ENCODE results near the gene NAA80. TPM values are rescaled to one million over a fixed set of nuclear protein-coding genes. Genes with fewer than 3 reads are reported as not detected.
A peak's percentile ranks its signal among the peaks of the same experiment; 100 is the strongest.

Gene NAA80
- total and polyA plus RNA-seq, 8 donors, result 3.1 to 107 (median 17.0) TPM

- Histone ChIP-seq H3K36me3 (peaks cover 0 to 12% (median 2%) of the 10 kb centered on the region in 4 donors), H3K27me3 (no peaks in the 10 kb centered on the region), H3K9me3 (no peaks in the 10 kb centered on the region), H3K27ac (peak overlapping the region; percentile 53 to 97 (median 90)), H3K4me1 (peaks cover 88 to 100% (median 97%) of the 10 kb centered on the region in 4 donors), H3K4me3 (peak overlapping the region in 3 of 4 donors; percentile 46 to 55 (median 54))
- intact Hi-C loops (cut with DNase I; ENCODE audit: low total_unique reads), result no loop called here
- WGBS, 5 donors, result 5 to 36% (median 26%) methylated on average over 8 to 10 of the region's 10 CpGs
- TF ChIP-seq POLR2A (IDR thresholded peaks at IDR 0.05), result no peak
- TF ChIP-seq CTCF (IDR thresholded peaks at IDR 0.05), result peak in 1 of 7 experiments; percentile 30
- no peak for TF ChIP-seq EP300 (IDR thresholded peaks at IDR 0.05)
- TF ChIP-seq POLR2AphosphoS5 (IDR thresholded peaks at IDR 0.05), result peak in 1 of 3 donors; percentile 44
- peak in 1 of 2 donors; percentile 86 for DNase-seq
These were observed 52.7 kb downstream of the NAA80 start for GRCh38 chr3:50246517-50246954.

Other genes starting within 250 kb of the NAA80 start
- gene RBM5, start 210.5 kb downstream of the NAA80 start, total RNA-seq, result 100 to 1,000 TPM; 246 to 464 (median 290) TPM
- 10 to 100 TPM; 25.0 to 89.4 (median 30.1) TPM for gene RBM5, start 210.5 kb downstream of the NAA80 start, polyA plus RNA-seq
- 10 to 100 TPM; 11.9 to 34.5 (median 31.2) TPM for gene SEMA3F, start 144.1 kb downstream of the NAA80 start, total RNA-seq
- 10 to 100 TPM in 2 of 3 donors, 1 to 10 TPM in 1; 8.9 to 33.8 (median 14.6) TPM for gene SEMA3F, start 144.1 kb downstream of the NAA80 start, polyA plus RNA-seq
- not detected for gene GNAT1, start 107.8 kb downstream of the NAA80 start, total RNA-seq
- not detected for gene GNAT1, start 107.8 kb downstream of the NAA80 start, polyA plus RNA-seq
- gene SLC38A3, start 94.1 kb downstream of the NAA80 start, total RNA-seq, result 1 to 10 TPM in 1 of 5 donors, not detected in 4; 3.1 TPM
- gene SLC38A3, start 94.1 kb downstream of the NAA80 start, polyA plus RNA-seq, result 1 to 10 TPM in 1 of 3 donors, under 1 TPM in 2; 0.15 to 1.1 (median 0.93) TPM
- 100 to 1,000 TPM in 2 of 5 donors, 10 to 100 TPM in 3; 73.7 to 211 (median 98.5) TPM for gene GNAI2, start 63.2 kb downstream of the NAA80 start, total RNA-seq
- 10 to 100 TPM; 61.1 to 73.5 (median 68.3) TPM for gene GNAI2, start 63.2 kb downstream of the NAA80 start, polyA plus RNA-seq
- 100 to 1,000 TPM in 4 of 5 donors, 10 to 100 TPM in 1; 53.6 to 310 (median 129) TPM for gene SEMA3B, start 30.3 kb downstream of the NAA80 start, total RNA-seq
- 10 to 100 TPM; 40.1 to 79.9 (median 42.0) TPM for gene SEMA3B, start 30.3 kb downstream of the NAA80 start, polyA plus RNA-seq
- gene LSMEM2, start 20.3 kb downstream of the NAA80 start, total RNA-seq, result not detected
- under 1 TPM in 2 of 3 donors, not detected in 1; 0.31 to 0.58 TPM for gene LSMEM2, start 20.3 kb downstream of the NAA80 start, polyA plus RNA-seq
- gene IFRD2, start 7.0 kb downstream of the NAA80 start, total RNA-seq, result 100 to 1,000 TPM in 3 of 5 donors, 10 to 100 TPM in 2; 69.9 to 254 (median 193) TPM
- 100 to 1,000 TPM in 2 of 3 donors, 10 to 100 TPM in 1; 98.1 to 118 (median 108) TPM for gene IFRD2, start 7.0 kb downstream of the NAA80 start, polyA plus RNA-seq
- gene HYAL3, start within 50 bp of the NAA80 start, total RNA-seq, result 1 to 10 TPM in 3 of 5 donors, not detected in 2; 1.3 to 3.9 (median 1.3) TPM
- gene HYAL3, start within 50 bp of the NAA80 start, polyA plus RNA-seq, result 1 to 10 TPM; 5.0 to 7.9 (median 7.7) TPM
- gene HYAL1, start 4.2 kb upstream of the NAA80 start, total RNA-seq, result 10 to 100 TPM in 1 of 5 donors, 1 to 10 TPM in 3, not detected in 1; 1.8 to 38.4 (median 5.3) TPM
- gene HYAL1, start 4.2 kb upstream of the NAA80 start, polyA plus RNA-seq, result 10 to 100 TPM in 2 of 3 donors, 1 to 10 TPM in 1; 6.3 to 25.8 (median 12.7) TPM
- 10 to 100 TPM; 11.1 to 96.4 (median 26.8) TPM for gene HYAL2, start 23.3 kb upstream of the NAA80 start, total RNA-seq
- 10 to 100 TPM; 24.7 to 47.6 (median 30.4) TPM for gene HYAL2, start 23.3 kb upstream of the NAA80 start, polyA plus RNA-seq
- 10 to 100 TPM in 3 of 5 donors, 1 to 10 TPM in 1, not detected in 1; 2.3 to 63.4 (median 25.6) TPM for gene TUSC2, start 28.8 kb upstream of the NAA80 start, total RNA-seq
- gene TUSC2, start 28.8 kb upstream of the NAA80 start, polyA plus RNA-seq, result 10 to 100 TPM; 40.3 to 48.1 (median 46.3) TPM
- 10 to 100 TPM; 16.5 to 33.2 (median 22.6) TPM for gene RASSF1, start 41.4 kb upstream of the NAA80 start, total RNA-seq
- gene RASSF1, start 41.4 kb upstream of the NAA80 start, polyA plus RNA-seq, result 10 to 100 TPM; 27.8 to 37.3 (median 29.6) TPM
- gene ZMYND10, start 46.3 kb upstream of the NAA80 start, total RNA-seq, result 10 to 100 TPM in 1 of 5 donors, under 1 TPM in 3, not detected in 1; 0.87 to 61.4 (median 0.91) TPM
- 1 to 10 TPM in 2 of 3 donors, under 1 TPM in 1; 0.87 to 3.7 (median 1.2) TPM for gene ZMYND10, start 46.3 kb upstream of the NAA80 start, polyA plus RNA-seq
- 10 to 100 TPM in 3 of 5 donors, 1 to 10 TPM in 2; 4.5 to 75.0 (median 13.0) TPM for gene NPRL2, start 51.4 kb upstream of the NAA80 start, total RNA-seq
- 10 to 100 TPM; 20.8 to 27.6 (median 27.0) TPM for gene NPRL2, start 51.4 kb upstream of the NAA80 start, polyA plus RNA-seq
- 10 to 100 TPM in 2 of 5 donors, 1 to 10 TPM in 2, not detected in 1; 6.1 to 16.3 (median 10.3) TPM for gene CYB561D2, start 51.5 kb upstream of the NAA80 start, total RNA-seq
- 10 to 100 TPM; 10.4 to 26.1 (median 17.4) TPM for gene CYB561D2, start 51.5 kb upstream of the NAA80 start, polyA plus RNA-seq
- gene TMEM115, start 60.1 kb upstream of the NAA80 start, total RNA-seq, result 100 to 1,000 TPM in 1 of 5 donors, 10 to 100 TPM in 4; 25.0 to 128 (median 27.4) TPM
- gene TMEM115, start 60.1 kb upstream of the NAA80 start, polyA plus RNA-seq, result 10 to 100 TPM; 14.6 to 27.7 (median 14.7) TPM
- 10 to 100 TPM in 1 of 5 donors, 1 to 10 TPM in 4; 1.2 to 45.8 (median 1.8) TPM for gene CACNA2D2, start 204.2 kb upstream of the NAA80 start, total RNA-seq
- gene CACNA2D2, start 204.2 kb upstream of the NAA80 start, polyA plus RNA-seq, result 1 to 10 TPM in 2 of 3 donors, under 1 TPM in 1; 0.92 to 2.7 (median 1.9) TPM